Right hindlimb (tissue), 1 donor: ENCODE measurements around the gene PRR3.

ENCODE experiments used
- DNase-seq: peaks from one replicate; pipeline ENCODE4 v3.0.0-alpha.2; 2018

The PRR3 gene

DNA sequence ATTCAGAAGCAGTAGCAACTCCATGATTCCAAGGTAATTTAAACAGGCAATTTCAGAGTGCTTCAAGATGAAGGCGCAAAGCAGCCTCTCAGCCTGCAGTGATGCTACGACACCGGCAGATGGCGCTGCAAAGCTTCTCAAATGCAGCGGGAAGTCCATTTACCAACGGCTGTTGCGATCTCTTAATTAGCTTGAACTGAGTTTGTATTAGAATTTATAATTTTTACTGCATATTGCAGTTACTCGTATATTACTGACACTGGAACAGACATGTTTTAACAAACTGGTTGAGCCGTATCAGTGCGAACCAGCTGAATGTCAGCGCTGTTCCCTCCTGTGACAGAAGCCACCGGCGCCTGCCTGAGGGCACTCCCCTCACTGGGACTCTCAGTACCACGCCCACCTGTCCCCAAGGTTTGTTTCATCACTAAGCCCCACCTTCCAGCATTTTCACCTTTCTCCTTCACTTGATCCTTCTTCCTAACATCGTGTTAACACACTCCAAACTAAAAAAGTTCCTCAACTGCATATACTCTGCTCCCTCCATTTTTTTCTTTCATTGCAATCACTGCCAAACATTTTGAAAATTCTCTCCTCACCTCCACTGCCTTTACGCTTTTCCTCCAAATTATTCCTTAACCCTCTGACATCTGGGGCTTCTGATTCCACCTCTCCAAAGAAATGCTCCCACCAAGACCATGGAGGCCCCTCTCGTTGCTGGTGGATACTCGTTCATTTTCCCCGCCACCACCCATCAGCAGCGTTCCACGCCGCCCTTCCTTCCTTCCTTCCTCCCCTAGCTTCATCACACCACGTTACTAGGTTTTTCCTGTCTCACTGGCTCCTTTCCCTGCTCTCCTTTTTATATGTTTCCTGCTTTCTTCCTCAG lies 15.3 kb upstream of the PRR3 start:
- peak; percentile 79 for DNase-seq

DNA sequence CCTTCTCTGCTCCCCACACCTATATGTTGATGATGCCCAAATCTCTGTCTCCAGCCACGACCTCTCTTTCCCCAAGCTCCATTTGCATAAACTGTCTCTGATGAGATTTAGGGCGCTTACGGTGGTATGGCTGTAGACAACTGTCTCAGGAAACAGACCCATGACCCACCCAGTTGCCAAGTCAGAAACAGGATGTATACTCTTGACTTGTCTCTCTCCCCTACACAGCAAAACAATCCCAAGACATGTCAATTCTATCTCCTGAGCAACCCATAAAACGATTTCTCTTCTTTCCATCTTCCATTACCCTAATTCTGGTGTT lies 14.7 kb upstream of the PRR3 start:
- no peak for DNase-seq

DNA sequence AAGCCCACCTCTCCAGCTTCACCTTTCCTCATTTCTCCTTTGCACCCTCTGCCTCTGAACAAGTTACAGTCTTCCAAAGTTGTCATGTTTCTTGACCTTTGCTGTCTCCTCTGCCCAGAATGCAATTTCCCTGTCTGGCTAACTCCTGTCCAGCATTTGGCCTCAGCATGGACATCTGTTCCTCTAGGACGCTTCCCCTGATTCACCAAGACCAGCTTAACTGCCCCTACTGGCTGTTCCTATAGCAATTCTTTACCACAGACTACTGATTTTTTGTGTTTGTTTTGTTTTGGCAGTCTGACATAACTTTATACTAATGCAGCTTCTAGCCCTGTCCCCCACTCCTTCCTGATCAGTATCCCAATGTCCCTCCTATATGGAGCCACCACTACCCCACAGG lies 14.2 kb upstream of the PRR3 start:
- DNase-seq = no peak

DNA sequence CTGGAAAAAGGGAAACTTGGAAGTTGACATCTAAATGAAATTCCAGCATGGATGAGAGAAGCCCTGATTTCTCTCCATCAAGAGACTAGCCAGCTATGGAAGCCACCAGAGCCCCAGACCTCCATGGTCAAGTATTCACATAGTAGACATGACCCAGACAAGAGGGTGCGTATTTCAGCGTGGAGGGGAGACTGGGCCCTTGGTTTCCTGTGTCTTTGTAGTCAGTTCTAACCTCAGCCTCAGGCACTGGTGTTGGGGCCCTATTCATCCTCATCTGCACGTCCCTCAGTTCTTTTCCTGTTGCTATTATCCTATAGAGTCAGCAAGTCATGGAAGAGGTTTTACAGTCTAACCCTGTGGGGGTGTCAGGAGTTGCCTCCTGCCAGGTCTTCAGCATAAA lies 13.3 kb upstream of the PRR3 start:
- DNase-seq = no peak

DNA sequence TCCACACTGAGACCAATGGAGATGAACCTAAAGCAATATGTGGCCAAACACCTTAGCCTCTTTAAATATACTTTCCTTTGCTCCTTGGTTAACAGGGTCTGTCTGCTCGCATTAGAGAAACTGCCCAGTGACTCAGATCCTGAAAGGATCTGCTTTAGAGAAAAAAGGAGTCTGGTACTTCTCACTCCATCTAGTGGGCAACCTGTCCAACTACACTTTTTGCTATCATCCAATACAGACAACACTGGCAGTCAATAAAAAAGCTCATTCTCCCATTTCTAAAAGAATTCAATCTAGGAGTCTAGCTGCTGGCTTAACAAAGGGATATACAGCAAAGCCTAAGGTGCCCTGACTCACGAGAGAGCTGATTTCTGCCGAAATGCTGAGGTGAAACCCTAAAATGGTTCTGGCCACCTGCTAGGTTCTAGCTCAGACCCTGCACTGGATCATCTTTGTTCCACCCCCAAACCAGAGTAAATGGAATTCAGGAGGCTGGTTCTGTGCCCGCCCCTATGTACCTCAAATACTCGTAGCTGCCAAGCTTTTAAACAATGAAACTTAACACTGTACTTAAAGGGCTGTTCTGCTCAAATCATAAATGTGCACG lies 12.3 kb upstream of the PRR3 start:
- DNase-seq = no peak

DNA sequence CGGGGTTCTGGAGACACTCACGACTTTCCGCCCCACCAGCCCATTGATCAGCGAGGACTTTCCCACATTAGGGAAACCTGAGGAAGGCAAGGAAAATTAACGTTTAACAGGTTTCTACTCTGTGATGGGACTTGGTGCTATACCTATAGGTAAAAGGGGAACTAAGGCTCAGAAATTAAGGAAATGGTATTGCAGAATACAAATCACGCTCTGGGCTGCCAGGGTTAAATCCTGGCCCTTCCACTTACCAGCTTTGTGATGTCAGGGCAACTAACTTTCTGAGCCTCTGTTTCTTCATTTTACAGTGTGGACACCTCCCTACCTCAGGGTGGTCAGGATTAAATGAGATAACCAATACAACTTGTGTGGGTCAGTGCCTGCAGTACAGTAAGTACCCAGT lies 9.6 kb upstream of the PRR3 start:
- DNase-seq = no peak

DNA sequence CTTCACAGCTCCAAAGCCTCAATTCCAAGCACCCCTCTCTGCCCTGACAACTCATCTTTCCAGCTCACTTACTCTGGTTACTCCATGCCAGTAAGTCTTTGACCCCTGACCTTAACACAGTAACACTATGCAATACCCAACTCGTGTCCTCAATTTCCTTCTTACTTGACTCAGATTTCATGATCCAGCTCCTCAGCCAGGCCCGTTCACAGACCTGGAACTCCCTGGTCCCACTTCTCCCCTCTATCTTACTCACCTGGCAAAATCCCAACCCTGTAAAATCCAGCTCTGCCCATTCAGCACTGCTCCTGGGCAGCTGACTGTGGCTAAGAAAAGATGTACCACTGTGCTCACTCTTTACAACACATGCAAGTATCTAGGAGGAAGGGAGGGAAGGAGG lies 8.7 kb upstream of the PRR3 start:
- no peak for DNase-seq

DNA sequence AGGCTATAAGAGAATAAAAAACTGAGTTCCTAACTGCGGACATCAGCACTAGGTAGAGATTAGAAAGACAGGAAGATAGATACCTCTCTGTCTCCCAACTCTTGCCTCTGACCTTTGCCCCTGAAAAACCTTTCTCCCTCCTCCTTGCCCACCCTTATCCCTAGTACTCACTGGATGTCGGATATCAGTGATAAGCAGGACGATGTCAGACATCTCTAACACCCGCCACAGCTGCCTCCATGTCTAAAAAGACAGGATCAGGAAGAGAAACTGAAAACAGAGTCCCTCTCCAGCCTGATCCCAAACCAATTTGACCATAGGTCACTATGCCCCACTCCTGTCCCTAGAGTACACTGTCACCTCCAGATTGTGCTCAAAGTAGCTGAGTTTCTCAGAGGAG lies 2.7 kb upstream of the PRR3 start:
- no peak for DNase-seq

DNA sequence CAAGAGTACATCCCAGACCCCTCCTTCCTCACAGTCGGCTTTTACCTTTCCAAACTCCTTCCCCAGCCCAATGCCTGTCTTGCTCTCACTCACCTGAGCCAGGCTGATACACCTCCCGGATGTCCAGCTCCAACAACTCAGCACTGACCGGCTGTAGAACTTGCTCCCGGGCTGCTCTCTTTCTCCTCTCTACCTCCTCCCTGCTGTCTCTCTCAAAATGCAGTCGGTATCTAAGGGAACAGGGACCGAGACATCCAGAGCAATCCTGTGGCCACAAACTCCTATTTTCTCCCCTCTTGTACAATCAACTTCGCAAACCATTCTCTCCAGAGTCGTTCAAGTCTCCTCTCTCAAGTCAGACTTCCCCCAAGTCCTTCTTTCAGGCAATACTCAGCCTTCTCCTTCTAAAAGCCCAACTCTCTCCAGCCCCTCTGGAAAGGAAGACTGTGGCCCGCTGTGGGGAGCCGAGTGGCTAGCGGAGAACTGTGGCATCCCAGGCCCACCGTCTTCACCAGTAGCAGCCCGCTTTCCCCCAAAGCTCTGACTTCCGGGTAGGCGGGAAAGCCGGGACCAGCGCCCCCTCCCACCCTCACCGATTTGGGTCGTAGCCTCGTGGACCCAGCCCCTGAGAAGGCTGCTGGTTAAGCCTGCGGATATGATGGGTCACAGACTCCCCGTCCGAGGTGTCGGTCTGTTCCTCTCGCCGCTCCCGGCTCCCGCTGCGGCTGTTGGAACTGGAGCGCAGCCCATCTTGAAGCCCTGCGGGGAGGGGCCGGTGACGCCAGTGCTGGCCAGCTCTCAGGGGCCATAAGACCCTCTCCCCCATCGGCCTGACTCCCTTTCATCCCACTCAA lies 1.9 kb upstream of the PRR3 start:
- peak; percentile 77 for DNase-seq

DNA sequence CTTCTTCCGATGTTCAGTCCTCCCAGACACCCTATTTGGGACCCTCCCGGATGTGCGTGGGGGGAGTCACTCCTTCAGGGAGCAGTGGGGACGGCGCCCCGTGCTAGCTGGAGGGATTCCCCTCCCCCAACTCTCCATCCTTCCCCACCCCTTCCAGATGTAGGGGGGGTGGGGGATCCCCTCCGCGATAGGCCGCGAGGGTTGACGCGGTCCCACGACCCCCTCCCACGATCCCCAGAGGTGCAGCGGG lies 1.4 kb upstream of the PRR3 start:
- DNase-seq = peak; percentile 87

DNA sequence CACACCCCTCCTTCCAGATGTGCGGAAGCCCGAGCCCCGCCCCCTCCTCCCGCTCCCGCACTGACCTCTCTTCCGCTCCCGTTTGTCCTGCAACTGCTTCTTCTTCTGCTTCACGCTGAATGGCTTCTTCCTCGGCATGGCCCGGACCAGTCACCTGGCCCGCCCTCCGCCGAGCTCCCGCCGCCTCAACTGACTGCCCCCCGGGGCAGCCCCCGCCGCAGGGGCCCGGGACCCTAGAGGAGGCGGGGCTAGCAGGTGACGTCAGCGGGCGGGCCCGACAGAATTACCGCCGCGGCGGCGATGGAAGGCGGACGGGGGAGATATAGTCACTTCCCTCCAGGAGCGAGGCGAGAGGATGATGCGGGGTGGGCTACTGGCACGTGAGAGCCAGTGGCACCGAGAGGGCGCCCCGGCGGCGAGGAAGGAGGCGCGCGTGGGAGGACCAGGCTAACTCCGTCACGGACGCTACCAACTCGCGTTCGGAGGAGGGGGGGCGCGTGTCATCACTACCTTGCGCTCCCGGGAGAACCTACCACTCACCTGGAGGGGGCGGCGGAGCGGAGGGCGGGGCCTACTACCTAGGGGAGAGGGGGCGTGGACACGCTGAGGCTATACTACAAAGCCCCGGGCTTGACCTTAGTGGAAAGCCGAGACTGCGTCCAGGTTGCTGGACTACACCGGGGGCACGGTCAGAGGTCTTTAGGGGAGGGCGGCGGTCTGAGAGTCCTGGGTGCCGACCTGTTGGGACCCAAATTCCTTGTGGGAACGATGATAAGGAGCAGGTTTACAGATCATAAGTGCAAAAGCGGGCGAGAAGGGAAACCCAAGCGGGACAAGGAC lies 809 bp upstream of the PRR3 start, which contains the start of gene GNL1:
Gene GNL1 (minus strand): TSS at position 424 of the 840 bp plus-strand sequence. CDS start 286 bp downstream, at position 138.
- peak; percentile 94 for DNase-seq

DNA sequence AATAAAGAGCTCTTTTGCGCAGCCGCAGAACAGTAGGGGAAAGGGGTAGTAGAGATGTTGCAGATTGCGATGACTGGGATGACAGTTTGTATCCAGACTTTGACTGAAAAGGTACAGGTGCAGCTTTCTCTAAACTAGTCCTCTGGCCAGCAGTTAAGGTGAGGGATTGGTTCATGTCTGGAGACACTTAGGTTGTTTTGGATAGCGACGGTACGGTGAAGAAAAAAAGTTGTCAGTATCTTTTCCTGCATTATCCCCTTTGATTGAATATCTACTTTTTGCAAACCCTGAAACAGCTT lies 537 bp downstream of the PRR3 start:
- no peak for DNase-seq

DNA sequence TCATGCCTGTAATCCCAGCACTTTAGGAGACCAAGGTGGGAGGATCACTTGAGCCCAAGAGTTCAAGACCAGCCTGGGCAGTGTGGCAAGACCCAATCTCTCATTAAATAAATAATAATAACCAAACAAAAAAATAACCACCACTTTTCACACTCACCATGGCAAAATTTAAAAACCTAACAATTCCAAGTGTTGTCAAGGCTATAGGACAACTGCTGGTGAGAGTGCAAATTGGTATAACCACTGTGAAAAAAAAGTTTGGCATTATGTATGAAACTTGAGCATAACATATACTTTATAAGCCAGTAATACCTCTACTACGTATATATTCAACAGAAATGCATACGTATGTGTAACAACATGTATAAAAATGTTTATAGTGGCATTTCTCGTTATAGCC lies 3.8 kb downstream of the PRR3 start:
- no peak for DNase-seq

DNA sequence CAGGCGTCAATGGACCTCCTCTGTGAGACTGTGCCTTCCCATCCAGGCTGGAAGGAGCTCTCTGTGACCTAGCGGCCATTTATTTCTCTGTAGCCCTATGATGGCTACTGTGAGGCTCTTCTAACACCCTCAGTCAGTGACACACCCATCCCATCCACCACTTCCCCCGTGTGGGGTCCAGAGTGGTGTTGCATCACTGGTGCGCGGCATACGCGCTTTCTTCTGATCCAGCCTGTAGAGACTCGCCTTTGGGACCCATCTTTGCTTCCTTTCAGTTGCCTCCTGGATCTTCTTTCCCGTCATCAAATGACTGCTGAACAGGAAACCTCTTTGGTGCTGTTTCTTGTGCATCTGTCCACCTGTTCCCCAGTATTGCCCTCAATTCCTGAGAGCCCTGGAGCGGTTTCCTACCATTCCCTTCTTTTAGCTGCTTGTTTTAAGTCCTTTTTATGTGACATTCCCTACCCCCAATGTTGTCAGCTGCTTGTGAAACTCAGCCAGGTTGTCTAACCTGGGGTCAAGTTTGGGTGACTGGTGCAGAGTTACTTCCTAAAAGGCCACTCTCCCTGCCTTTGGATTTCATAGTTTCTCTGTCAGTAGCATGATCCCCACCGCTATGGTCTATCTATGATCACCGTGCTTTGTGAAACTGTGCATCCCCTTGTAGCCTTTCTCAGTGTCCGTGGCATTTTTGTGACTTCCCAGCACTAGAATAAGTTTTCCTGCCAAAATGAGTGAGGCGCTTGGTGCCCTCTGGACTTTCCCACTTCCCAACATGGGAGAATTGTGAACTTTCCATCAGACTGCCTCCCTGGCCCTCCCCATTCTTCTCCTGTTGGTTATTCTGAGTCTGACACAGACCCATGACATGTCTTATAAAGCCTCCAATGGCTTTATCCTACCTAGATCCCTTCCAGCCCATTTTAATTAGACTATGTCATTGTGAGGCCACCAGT lies 5.7 kb downstream of the PRR3 start:
- DNase-seq = no peak

DNA sequence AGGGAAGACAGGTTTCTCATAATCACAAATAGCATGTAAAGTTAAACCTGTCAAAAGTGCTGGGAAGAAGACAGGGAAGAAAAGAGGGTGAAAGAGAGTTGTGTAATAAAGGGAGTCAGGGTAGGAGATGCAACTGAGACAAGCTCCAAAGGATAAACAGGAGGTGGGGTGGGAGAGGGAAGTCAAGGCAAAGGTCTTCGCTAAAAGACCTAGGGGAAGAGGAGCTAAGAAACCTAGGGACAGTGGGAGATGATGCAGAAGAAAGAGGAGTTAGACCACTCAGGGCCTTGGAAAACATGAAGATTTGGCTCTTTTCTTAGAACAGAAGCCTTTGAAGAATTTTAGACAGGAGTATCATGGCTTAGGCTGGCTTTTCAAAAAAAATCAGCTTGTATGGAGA lies 7.0 kb downstream of the PRR3 start:
- DNase-seq = no peak

DNA sequence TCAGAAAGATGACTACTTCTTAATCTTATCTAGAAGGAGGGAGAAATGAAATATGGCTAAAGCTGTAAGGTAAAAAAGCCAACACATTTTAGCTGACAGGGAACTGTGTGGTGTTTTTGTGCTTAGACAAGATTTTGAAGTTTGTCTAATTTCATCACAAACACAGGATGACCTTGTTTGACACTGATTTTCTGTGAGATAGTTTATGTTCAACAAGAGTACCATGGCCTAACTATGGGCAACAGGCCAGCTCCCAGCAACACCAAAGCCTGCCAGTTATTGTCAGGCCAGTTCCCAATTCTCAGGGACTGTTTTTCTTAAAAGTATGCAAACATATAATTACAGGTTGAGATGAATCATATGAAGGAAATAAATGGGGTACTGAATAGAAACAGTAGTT lies 8.7 kb downstream of the PRR3 start:
- DNase-seq = no peak

DNA sequence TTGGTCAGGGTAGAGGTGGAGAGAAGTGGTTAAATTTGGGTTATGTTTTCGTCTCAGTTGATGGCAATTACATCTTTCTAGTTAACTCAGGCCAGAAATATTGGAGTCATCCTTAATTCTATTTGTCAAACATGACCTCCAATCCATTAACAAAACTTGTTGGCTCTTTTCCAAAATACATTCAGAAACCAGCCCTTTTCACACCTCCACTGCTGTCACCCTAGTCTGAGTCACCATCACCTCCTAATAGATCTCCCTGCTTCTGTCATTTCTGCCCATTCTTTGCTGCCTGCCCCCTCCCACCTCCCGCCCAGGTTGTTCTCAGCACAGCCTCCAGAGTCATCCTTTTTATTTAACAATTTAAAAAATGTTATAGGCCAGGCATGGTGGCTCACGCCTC lies 11.2 kb downstream of the PRR3 start:
- no peak for DNase-seq

DNA sequence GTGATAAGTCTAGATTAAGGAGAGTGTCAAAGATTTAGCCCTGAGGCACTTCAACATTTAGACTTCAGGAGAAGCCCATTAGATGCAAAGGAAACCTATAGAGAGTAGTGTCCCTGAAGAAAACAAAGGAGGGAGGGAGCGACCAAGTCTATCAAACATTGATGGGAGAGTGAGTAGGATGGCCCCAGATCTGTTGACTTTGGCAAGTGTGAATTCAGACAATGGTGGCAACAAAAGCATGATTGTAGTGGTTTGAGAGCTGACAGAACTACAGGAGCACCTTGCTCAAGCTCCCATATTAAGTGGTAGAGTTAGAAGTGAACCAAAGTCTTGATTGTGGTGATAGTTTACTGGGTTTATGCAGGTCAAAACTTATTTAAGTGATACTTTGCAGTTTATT lies 13.2 kb downstream of the PRR3 start:
- DNase-seq = no peak

DNA sequence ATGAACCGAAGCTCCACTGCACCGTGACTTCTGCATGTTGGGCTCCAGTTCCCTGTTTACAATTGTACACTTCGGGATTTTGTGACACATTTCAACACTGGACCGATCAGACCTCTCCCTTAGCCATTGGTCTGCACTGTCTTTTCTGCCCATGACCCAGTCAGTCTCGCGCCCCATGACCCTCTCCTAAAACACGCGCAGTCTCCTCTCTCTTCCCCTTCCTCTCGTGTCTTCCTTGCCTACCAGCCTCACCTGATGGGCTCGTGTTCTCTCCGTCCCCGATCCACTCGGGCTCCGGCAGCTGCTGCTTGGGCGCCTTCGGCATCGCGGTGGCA lies 13.6 kb downstream of the PRR3 start:
- no peak for DNase-seq

DNA sequence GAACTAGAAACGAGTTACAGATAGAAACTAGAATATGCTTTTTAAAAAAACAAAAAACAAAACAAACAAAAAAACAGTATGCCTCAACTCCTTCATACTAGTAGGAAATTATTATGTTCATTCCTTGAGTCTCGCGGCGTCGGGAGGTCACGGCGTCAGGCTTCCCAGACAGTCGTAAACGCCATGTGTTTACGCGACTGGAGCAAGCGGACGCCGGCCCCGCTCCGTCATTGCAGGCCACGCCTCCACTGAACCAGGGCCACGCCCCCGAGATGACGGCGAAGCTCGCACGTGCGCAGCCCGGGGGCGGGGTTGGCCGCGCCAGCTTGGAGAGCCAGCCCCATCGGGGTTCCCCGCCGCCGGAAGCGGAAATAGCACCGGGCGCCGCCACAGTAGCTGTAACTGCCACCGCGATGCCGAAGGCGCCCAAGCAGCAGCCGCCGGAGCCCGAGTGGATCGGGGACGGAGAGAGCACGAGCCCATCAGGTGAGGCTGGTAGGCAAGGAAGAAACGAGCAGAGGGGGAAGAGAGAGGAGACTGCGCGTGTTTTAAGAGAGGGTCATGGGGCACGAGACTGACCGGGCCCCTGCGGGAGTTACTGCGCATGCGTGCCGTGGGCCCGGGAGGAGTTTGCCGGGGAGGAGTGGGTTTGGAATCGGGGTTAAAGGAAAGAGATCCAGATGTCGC lies 14.1 kb downstream of the PRR3 start, which contains the start of gene ABCF1:
Gene ABCF1 (plus strand): TSS at position 368 of the 687 bp plus-strand sequence. CDS start 46 bp downstream, at position 414.
- peak; percentile 99 for DNase-seq

DNA sequence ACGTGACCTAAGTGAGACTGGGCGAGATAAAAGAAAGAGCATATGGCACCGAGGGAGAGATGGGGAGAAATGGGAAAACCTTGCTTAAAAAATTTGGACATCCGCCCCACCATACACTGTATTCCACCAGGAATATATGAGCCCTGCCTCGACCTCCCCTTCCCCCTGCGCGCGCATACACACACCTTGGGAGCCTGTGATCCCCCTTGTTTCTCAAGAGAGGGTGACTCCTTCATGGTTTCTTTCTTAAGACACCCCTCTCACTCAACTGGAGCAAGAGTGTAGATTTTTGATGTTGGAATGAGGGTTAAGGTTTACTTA lies 14.6 kb downstream of the PRR3 start:
- no peak for DNase-seq

DNA sequence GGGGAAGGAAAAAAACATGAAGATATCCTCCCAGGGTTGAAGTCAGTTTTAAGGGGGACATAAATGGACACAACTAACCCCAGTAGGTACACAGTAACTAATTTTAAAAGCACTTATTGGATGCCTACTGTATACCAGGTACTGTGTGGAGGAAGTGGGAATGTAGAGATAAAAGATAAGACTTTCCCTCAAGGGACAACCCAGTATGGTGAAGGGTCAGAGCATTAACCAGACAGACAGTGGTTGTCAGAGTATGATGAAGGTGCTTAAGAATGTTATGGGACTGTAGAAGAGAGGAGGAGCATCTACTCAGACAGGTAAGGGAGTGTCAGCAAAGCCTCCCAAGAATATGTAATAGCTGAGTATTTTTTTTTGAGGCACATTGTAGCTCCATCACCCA lies 15.1 kb downstream of the PRR3 start:
- no peak for DNase-seq
